Liver (tissue), 9 donors: ENCODE data around the gene SLC12A7. TPM values are rescaled to one million over a fixed set of nuclear protein-coding genes. Genes with fewer than 3 reads are reported as not detected.

Source experiments
- DNase-seq: peaks from one replicate; pipeline ENCODE4 v3.0.0-alpha.2; 2017; ENCODE audit warnings: low spot score
- H3K27ac ChIP-seq, 2 donors: one replicate each; pipeline ENCODE4 v1.7.0; 2013; ENCODE audit warnings: inconsistent platforms in 2 of 2, low read length in 2 of 2, control low read depth in 1 of 2, low read depth in 1 of 2, mild to moderate bottlenecking in 1 of 2
- H3K27me3 ChIP-seq, 4 donors: one replicate each; pipeline versions ENCODE4 v1.6.1 to v1.7.0; 2013; ENCODE audit warnings: low read length in 3 of 4, inconsistent platforms in 1 of 4, mild to moderate bottlenecking in 1 of 4, moderate library complexity in 1 of 4; ENCODE audit not compliant: control insufficient read depth in 4 of 4, insufficient read depth in 4 of 4
- H3K36me3 ChIP-seq, 4 donors: one replicate each; pipeline versions ENCODE4 v1.6.1 to v1.7.0; 2013; ENCODE audit warnings: low read length in 3 of 4, mild to moderate bottlenecking in 3 of 4, low read depth in 1 of 4, moderate library complexity in 1 of 4; ENCODE audit not compliant: control insufficient read depth in 4 of 4, insufficient read depth in 3 of 4
- H3K4me1 ChIP-seq, 4 donors: one replicate each; pipeline versions ENCODE4 v1.6.1 to v1.7.0; 2013; ENCODE audit warnings: low read length in 3 of 4, mild to moderate bottlenecking in 3 of 4, moderate library complexity in 1 of 4; ENCODE audit not compliant: control insufficient read depth in 4 of 4, insufficient read depth in 4 of 4
- H3K4me3 ChIP-seq, 3 donors: one replicate each; pipeline versions ENCODE4 v1.6.1 to v1.7.0; 2013; ENCODE audit warnings: low read length in 3 of 3, control low read depth in 1 of 3, low read depth in 1 of 3, mild to moderate bottlenecking in 1 of 3
- H3K9ac ChIP-seq, 2 donors: one replicate each; pipeline ENCODE4 v1.7.0; 2013; ENCODE audit warnings: low read length in 2 of 2, mild to moderate bottlenecking in 2 of 2, moderate library complexity in 2 of 2, control low read depth in 1 of 2, low read depth in 1 of 2
- H3K9me3 ChIP-seq, 4 donors: one replicate each; pipeline versions ENCODE4 v1.6.1 to v1.7.0; 2013; ENCODE audit warnings: low read length in 3 of 4; ENCODE audit not compliant: control insufficient read depth in 4 of 4
- ATF3 ChIP-seq: IDR thresholded peaks from 2 replicates; pipeline ENCODE4 v1.6.1; 2016; ENCODE audit warnings: antibody characterized with exemption
- EGR1 ChIP-seq, 2 donors: IDR thresholded peaks; 2 replicates each; pipeline ENCODE4 v1.6.1; 2016 to 2018; ENCODE audit warnings: antibody characterized with exemption in 2 of 2, low read depth in 2 of 2
- FOXA1 ChIP-seq: IDR thresholded peaks from 2 replicates; pipeline ENCODE4 v1.6.1; 2016; ENCODE audit warnings: antibody characterized with exemption
- FOXA2 ChIP-seq: IDR thresholded peaks from 2 replicates; pipeline ENCODE4 v1.6.1; 2016; ENCODE audit warnings: antibody characterized with exemption
- GABPA ChIP-seq, 2 donors: IDR thresholded peaks in 1 of 2; conservative IDR thresholded peaks in 1 of 2; 2 replicates each; pipeline ENCODE4 v1.6.1; 2016; ENCODE audit warnings: antibody characterized with exemption in 2 of 2, mild to moderate bottlenecking in 1 of 2, moderate library complexity in 1 of 2
- HNF4A ChIP-seq, 2 donors: conservative IDR thresholded peaks; 2 replicates each; pipeline ENCODE4 v1.6.1; 2016; ENCODE audit warnings: antibody characterized with exemption in 2 of 2, mild to moderate bottlenecking in 2 of 2
- HNF4G ChIP-seq: IDR thresholded peaks from 2 replicates; pipeline ENCODE4 v1.6.1; 2016; ENCODE audit warnings: antibody characterized with exemption
- JUND ChIP-seq, 2 donors: IDR thresholded peaks; 2 replicates each; pipeline ENCODE4 v1.6.1; 2016; ENCODE audit warnings: antibody characterized with exemption in 2 of 2
- NR2F2 ChIP-seq: IDR thresholded peaks from 2 replicates; pipeline ENCODE4 v1.6.1; 2016; ENCODE audit warnings: antibody characterized with exemption
- RAD21 ChIP-seq, 2 donors: IDR thresholded peaks; 2 replicates each; pipeline ENCODE4 v1.6.1; 2016; ENCODE audit warnings: antibody characterized with exemption in 2 of 2, mild to moderate bottlenecking in 2 of 2
- RXRA ChIP-seq, 2 donors: IDR thresholded peaks; 2 replicates each; pipeline ENCODE4 v1.6.1; 2017 to 2018; ENCODE audit warnings: antibody characterized with exemption in 2 of 2, mild to moderate bottlenecking in 1 of 2
- SP1 ChIP-seq: IDR thresholded peaks from 2 replicates; pipeline ENCODE4 v1.6.1; 2018; ENCODE audit warnings: antibody characterized with exemption, mild to moderate bottlenecking
- TAF1 ChIP-seq: conservative IDR thresholded peaks from 2 replicates; pipeline ENCODE4 v1.6.1; 2016; ENCODE audit warnings: antibody characterized with exemption, mild to moderate bottlenecking
- YY1 ChIP-seq: IDR thresholded peaks from 2 replicates; pipeline ENCODE4 v1.6.1; 2016; ENCODE audit warnings: antibody characterized with exemption, mild to moderate bottlenecking
- WGBS: extraction: QIAGEN DNeasy Blood & Tissue Kit; methylation state at CpG from one replicate; pipeline ENCODE4 v1.1.7; 2013; 5-methylcytosine and 5-hydroxymethylcytosine counted together
- polyA plus RNA-seq, 2 donors: library from polyadenylated mRNA; stranded (reverse) in 1 of 2; unstranded in 1 of 2; fragments of 200-250 nt in 1 of 2; fragments of >200 nt in 1 of 2; fragmentation: Nextera tagmentation in 1 of 2; extraction: Ambion mirVana in 1 of 2; gene quantifications; one replicate each; pipeline versions ENCODE4 v1.2.1 to v1.2.3, GENCODE V29; 2013 to 2015
- total RNA-seq, 2 donors: library from RNA; depleted of rRNA; stranded (reverse); fragments of >200 nt; gene quantifications; one replicate each; pipeline ENCODE4 v1.2.3, GENCODE V29; 2014
- TF ChIP-seq, protein P1 (sequence below): IDR thresholded peaks from 2 replicates; pipeline ENCODE4 v1.6.1; 2016; ENCODE audit warnings: antibody characterized with exemption
- TF ChIP-seq, protein P2 (sequence below): fragments of 150-350 bp; IDR thresholded peaks from 2 replicates; pipeline ENCODE4 v1.5.1; 2017; ENCODE audit warnings: improper control_type of control experiment, low read depth, low read length; ENCODE audit not compliant: missing input control
- TF ChIP-seq, protein P3 (sequence below): IDR thresholded peaks from 2 replicates; pipeline ENCODE4 v1.6.1; 2016; ENCODE audit warnings: antibody characterized with exemption, mild to moderate bottlenecking
- TF ChIP-seq, protein P4 (sequence below): IDR thresholded peaks from 2 replicates; pipeline ENCODE4 v1.6.1; 2016; ENCODE audit warnings: antibody characterized with exemption
- donor health status: healthy.
- donor health status: healthy.
- donor health status: healthy.
- donor health status: healthy.
- donor health status: healthy.

SLC12A7 gene
- total and polyA plus RNA-seq, 4 donors: 12.3 to 64.2 (median 28.9) TPM

DNA sequence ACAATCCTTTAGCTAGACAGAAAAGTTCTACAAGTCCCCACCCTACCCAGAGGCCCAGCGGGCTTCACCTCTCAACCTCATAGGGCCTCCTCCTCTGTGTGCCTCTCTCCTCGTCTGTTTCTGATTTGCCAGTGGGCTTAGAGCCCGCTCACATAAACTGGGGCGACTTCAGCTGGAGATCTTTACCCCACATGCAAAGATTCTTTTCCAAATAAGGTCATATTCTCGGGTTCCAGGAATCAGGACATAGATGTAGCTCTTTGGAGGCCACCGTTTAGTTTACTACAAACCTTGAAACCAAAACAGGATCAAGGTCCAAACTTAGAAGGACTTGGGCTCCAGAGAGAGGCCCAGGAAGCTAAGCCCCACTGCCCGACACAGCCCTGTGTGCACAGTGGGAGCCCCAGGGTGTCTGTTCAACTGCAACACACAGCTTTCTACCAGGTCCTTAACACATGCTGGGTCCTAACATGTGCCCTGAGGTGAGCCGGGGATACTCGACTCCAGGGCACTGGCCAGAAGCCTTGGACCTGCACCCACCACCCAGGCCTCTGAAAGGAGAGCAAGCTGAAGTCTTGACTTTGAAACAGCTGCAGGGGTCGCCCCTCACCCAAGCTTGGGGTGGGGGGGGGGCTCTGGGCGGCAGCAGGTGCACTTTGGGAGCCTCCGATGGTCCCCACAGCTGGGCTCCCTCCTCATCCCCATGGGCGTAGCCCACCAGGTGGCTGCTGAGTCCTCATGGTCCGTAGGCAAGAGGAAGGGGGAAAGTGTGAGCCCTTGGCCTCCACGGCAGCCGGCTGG, 26.8 kb upstream of the SLC12A7 start:
- H3K4me1 ChIP-seq: peaks cover 0 to 19% (median 10%) of the 10 kb centered on the region in 4 donors
- H3K27ac ChIP-seq: no peak overlapping the region
- no peaks in the 10 kb centered on the region for H3K36me3 ChIP-seq
- H3K4me3 ChIP-seq: no peak overlapping the region
- 91% methylated on average over 16 of the region's 16 CpGs for WGBS
- no peaks in the 10 kb centered on the region for H3K9me3 ChIP-seq
- no peak for DNase-seq
- TF ChIP-seq JUND (IDR thresholded peaks at IDR 0.05): no peak
- no peak for TF ChIP-seq HNF4G
- no peak for TF ChIP-seq FOXA1
- no peak for TF ChIP-seq YY1
- no peak for TF ChIP-seq FOXA2
- TF ChIP-seq ATF3: no peak
- TF ChIP-seq, protein P1, sequence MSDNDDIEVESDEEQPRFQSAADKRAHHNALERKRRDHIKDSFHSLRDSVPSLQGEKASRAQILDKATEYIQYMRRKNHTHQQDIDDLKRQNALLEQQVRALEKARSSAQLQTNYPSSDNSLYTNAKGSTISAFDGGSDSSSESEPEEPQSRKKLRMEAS: no peak
- TF ChIP-seq EGR1 (IDR thresholded peaks at IDR 0.05; ENCODE audit: low read depth in 2 of 2): no peak
- no peak for TF ChIP-seq GABPA (IDR thresholded peaks at IDR 0.05 in 1 of 2, conservative IDR thresholded peaks at IDR 0.05 in 1 of 2)
- TF ChIP-seq, protein P2, sequence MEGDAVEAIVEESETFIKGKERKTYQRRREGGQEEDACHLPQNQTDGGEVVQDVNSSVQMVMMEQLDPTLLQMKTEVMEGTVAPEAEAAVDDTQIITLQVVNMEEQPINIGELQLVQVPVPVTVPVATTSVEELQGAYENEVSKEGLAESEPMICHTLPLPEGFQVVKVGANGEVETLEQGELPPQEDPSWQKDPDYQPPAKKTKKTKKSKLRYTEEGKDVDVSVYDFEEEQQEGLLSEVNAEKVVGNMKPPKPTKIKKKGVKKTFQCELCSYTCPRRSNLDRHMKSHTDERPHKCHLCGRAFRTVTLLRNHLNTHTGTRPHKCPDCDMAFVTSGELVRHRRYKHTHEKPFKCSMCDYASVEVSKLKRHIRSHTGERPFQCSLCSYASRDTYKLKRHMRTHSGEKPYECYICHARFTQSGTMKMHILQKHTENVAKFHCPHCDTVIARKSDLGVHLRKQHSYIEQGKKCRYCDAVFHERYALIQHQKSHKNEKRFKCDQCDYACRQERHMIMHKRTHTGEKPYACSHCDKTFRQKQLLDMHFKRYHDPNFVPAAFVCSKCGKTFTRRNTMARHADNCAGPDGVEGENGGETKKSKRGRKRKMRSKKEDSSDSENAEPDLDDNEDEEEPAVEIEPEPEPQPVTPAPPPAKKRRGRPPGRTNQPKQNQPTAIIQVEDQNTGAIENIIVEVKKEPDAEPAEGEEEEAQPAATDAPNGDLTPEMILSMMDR: no peak
- TF ChIP-seq SP1: no peak
- TF ChIP-seq, protein P3, sequence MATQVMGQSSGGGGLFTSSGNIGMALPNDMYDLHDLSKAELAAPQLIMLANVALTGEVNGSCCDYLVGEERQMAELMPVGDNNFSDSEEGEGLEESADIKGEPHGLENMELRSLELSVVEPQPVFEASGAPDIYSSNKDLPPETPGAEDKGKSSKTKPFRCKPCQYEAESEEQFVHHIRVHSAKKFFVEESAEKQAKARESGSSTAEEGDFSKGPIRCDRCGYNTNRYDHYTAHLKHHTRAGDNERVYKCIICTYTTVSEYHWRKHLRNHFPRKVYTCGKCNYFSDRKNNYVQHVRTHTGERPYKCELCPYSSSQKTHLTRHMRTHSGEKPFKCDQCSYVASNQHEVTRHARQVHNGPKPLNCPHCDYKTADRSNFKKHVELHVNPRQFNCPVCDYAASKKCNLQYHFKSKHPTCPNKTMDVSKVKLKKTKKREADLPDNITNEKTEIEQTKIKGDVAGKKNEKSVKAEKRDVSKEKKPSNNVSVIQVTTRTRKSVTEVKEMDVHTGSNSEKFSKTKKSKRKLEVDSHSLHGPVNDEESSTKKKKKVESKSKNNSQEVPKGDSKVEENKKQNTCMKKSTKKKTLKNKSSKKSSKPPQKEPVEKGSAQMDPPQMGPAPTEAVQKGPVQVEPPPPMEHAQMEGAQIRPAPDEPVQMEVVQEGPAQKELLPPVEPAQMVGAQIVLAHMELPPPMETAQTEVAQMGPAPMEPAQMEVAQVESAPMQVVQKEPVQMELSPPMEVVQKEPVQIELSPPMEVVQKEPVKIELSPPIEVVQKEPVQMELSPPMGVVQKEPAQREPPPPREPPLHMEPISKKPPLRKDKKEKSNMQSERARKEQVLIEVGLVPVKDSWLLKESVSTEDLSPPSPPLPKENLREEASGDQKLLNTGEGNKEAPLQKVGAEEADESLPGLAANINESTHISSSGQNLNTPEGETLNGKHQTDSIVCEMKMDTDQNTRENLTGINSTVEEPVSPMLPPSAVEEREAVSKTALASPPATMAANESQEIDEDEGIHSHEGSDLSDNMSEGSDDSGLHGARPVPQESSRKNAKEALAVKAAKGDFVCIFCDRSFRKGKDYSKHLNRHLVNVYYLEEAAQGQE: no peak
- no peak for TF ChIP-seq HNF4A (conservative IDR thresholded peaks at IDR 0.05)
- no peak for TF ChIP-seq RXRA (IDR thresholded peaks at IDR 0.05)
- TF ChIP-seq TAF1: no peak
- TF ChIP-seq, protein P4, sequence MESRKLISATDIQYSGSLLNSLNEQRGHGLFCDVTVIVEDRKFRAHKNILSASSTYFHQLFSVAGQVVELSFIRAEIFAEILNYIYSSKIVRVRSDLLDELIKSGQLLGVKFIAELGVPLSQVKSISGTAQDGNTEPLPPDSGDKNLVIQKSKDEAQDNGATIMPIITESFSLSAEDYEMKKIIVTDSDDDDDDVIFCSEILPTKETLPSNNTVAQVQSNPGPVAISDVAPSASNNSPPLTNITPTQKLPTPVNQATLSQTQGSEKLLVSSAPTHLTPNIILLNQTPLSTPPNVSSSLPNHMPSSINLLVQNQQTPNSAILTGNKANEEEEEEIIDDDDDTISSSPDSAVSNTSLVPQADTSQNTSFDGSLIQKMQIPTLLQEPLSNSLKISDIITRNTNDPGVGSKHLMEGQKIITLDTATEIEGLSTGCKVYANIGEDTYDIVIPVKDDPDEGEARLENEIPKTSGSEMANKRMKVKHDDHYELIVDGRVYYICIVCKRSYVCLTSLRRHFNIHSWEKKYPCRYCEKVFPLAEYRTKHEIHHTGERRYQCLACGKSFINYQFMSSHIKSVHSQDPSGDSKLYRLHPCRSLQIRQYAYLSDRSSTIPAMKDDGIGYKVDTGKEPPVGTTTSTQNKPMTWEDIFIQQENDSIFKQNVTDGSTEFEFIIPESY: no peak
- no peak for TF ChIP-seq RAD21 (IDR thresholded peaks at IDR 0.05)
- no peak for TF ChIP-seq NR2F2
- no peak overlapping the region for H3K9ac ChIP-seq
- no peaks in the 10 kb centered on the region for H3K27me3 ChIP-seq
